HG02610 (cell line): ENCODE data around the gene PCK1.

Experiments
- ATAC-seq: cut with Tn5 transposase; IDR thresholded peaks from one replicate; pipeline ENCODE4 v1.9.1; 2021; ENCODE audit warnings: mild to moderate bottlenecking, moderate library complexity; ENCODE audit not compliant: unreplicated experiment

PCK1 gene

DNA sequence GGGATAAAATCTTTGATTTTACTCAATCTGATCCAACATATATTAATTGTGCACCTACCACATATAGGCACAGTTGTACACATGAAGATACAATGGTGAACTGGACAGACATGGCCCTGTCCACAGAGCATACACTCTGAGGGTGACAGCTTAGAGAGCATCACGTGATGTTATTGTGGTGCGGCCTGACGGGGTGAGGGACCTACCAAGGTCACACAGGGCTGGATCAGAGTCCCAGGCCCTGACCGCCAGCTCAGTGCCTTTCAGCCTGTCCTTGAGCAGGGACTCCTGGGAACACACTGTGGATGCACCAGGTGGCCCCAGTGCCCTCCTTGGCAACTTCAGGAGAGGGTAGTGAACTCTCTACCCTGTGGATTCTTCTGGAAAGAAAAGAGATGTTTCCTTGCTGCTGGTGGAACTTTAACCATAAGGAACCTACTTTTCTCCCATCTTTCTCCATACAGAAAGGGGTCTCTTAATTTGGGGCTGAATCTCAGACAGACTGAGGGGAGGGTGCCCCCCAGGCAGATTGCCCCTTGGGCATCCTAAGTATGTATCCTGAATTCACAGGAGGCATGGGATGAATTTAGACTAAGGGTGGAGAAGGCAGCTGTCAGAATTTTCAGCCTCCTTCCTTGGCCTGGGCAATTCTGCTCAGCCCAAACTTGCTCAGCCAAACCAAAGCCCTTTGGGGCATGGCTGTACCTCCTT, 26.5 kb downstream of the PCK1 start:
- no peak for ATAC-seq

DNA sequence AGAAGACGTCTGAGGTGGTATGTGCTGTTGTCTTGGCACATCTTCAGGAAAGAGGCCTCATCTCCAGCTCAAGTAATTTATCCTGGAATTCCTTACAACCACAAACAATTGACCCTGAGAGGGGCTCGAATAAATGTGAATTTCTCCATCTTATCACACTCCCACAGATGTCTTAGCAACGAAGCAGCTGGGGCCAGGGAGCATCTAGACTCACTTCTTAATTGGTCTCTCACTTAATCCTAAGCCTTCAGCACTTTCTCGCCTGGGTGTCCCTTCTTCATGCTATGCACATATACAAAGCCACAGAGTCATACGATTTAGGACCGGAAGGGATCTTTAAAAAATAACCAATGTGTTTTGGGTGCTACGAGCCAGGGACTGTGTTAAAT, 27.1 kb downstream of the PCK1 start:
- no peak for ATAC-seq

- ATAC-seq, result no peak
These were observed 27.7 kb downstream of the PCK1 start for GRCh38 chr20:57588596-57588995.

- no peak for ATAC-seq
These were observed 28.3 kb downstream of the PCK1 start for GRCh38 chr20:57589123-57589727.

DNA sequence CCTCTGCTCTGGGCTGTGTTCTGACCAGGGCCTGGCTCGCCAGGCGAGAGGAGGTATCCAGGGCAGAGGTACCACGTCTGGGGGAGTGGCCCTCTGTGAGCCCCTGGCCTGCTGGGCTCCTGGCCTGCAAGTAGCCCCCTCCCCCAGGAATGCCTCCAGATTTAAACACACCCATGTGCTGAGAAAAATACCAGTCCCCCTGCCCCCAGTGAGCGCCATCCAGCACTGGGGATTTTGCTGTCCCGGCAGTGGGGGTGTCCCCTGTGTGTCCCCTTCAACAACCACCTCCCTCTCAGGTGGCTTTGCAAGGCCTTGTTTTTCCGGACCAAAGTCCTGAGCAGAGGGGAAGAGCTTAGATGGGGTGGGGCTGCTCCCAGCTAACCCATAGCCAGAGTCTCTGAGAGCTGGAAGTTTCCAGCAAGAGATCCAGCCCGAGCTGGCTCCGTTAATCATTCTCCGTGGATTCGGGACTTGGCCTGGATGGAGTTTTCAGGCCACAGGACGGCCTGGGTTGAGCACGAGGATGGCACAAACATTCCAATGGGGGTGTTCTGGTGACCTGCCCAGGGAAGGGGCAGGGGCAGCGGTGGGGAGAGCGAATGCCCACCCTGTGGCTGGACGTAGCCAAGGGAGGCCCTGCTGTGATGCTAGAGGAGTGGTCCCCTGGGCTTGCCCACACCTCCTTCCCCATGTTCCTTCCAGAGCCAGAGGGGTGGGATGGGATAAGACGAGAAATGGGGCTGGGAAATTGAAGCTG, 29.0 kb downstream of the PCK1 start:
- no peak for ATAC-seq

- ATAC-seq, result no peak
These were observed 29.8 kb downstream of the PCK1 start for GRCh38 chr20:57590485-57591288.

- ATAC-seq, result no peak
These were observed 30.6 kb downstream of the PCK1 start for GRCh38 chr20:57591289-57592229.

DNA sequence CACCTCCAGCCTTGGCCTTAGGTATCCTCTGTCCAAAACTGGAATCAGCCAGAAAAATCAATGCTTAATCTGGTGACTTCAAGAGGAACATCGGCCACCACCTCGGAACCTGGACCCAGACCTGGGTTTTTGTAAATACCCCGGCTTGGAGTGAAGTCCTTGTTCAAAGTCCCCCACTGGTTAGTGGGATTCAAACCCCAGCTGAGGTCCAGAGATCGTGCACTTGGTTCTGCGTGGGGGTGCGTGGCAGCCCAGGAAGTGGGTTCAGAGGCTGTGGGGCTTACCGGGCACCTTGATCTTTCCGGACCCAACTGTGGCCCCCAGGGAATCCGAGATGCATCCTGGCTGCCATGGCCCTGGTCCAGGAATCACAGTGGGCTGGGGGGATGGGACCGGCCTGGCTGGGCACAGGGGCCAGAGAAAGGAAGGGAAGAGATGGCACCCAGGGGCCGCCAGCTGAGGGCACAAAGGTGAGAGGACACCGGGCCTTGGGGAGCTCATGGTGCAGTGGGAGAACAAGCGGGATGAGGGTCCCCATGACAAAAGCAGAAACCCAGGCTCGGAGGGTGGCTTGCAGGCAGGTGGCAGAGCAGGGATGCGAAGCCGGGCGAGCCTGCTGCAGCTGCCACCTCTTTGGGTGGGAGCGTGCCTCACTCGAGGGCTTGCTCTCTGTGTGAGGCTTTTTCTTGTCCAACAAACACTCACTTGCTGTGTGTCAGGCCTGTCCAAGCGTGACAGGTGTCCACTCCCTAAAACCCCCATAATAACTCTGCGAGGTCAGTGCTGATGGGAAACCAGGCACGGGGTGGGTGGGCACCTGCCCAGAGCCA, 31.6 kb downstream of the PCK1 start:
- ATAC-seq, result no peak

GRCh38 chr20:57593134-57593886, 32.4 kb downstream of the PCK1 start:
- no peak for ATAC-seq

DNA sequence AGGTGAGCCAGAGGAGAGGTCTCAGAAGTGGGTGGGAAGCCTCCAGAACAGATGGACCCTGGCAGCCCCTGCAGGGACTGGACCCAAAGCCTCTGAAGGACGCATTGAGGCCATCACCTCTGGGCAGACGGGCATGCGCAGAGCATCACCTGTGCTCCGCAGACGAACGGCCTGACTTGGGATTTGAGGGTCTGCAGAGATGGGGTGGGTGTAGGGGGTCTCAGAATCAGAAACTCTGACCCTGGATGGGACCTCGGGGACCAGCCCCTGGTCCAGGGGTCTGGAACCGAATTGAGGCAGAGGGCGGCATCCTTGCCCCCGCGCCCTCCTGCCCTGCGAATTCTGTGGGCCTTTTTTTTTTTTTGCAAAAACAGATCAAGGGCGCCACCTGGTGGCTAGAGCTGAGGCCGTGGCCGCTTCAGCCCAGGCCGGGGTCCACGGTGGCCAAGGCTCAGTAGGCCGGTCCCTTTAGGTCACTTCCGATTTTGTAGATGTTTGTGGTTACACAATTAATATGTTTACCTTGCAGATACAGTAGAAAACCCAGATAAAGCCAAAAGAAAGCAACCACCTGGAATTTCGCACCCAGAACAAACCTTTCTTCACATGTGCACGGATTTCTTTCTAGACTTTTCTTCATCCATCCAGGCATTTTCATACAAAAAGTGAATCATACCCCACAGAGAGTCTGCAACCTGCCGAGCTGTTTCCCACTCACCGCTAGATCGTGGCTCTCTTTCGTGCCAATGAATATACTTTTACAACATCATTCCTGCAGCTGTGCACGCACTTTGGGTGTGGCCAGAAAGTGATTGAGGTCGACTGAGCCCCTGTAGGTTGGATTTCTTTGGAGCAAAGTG, 33.4 kb downstream of the PCK1 start:
- ATAC-seq, result no peak

- no peak for ATAC-seq
These were observed 34.4 kb downstream of the PCK1 start for GRCh38 chr20:57595041-57596030.

DNA sequence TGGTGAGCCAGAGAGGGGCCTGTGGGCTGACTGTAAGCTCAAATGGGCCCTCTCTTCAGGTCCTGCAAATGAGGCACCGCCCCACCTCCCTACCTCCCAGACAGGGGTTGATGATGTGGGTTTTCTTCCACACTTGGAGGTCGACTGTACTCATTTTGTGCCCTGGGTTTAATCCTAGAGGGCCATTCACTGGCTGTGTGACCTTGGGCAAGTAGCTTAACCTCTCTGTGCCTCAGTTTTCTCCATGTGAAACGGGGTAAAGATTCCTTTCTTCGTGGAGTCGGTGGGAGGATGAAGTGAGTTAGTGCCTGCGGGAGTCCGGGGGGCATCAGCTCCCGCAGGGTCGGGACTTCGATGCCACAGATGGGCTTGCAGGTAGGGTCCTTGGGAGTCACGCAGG, 35.4 kb downstream of the PCK1 start:
- ATAC-seq, result no peak

- peak; percentile 27 for ATAC-seq
These were observed 36.4 kb downstream of the PCK1 start for GRCh38 chr20:57596998-57597939.

DNA sequence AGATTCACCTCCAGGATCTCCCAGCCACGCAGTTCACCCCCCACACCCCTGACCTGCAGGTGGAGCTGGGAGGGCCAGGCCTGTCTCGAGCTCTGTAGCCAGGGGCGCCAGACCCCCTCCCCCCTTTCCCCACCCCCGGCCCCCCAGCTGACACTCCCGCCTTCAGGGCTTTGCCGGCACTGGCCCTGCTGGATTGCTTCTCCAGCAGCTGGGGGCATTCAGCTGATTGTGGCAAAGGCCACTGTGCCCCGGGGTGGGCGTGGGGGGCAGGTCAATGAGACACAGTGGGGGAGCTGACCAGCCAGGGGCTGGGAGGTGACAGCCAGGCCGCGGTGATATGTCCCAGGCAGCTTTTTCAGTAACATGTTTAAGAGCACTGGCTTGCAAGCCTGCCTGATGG, 37.1 kb downstream of the PCK1 start:
- ATAC-seq, result no peak

DNA sequence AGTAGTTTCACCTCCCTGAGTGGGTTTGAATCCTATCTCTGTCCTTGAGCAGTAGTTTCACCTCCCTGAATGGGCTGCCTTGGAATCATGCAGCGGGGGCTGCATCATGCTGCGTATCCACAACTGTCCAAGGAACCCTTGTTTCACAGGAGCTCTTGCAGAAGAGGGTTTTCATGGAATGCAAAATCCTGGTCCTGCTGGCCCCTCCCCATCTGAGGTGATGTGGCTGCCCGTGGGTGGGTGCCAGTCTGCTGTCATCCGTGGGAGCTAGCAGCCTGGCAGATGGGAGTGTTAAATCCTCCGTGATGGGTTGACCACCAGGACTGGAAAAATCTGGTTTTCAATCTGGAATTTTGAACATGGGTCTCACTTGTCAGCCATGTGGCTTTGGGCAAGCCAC, 37.6 kb downstream of the PCK1 start:
- no peak for ATAC-seq
